ENCODE results near the gene OCA2.
A peak's percentile ranks its signal among the peaks of the same experiment; 100 is the strongest.

- peak; percentile 27 to 49 (median 34) for TF ChIP-seq CTCF (IDR thresholded peaks at IDR 0.05)
- TF ChIP-seq POLR2A (IDR thresholded peaks at IDR 0.05): no peak
These were observed 77.7 kb downstream of the OCA2 start for GRCh38 chr15:28021281-28022039.
